ENCODE measurements around the gene LPXN.

GRCh38 chr11:58564231-58564630 is 11.4 kb downstream of the LPXN start:
- TF ChIP-seq POLR2A (IDR thresholded peaks at IDR 0.05): no peak
- no peak for TF ChIP-seq CTCF (IDR thresholded peaks at IDR 0.05)
